PC-3 (cell line): ENCODE results near the gene SH3BP1. TPM values are rescaled to one million over a fixed set of nuclear protein-coding genes. Genes with fewer than 3 reads are reported as not detected.
A peak's percentile ranks its signal among the peaks of the same experiment; 100 is the strongest.

Source experiments
- ATAC-seq: fragments of 200-7000 bp; cut with Tn5 transposase; 2 replicates; pipeline ENCODE4 v1.9.1; 2020; ENCODE audit warnings: mild to moderate bottlenecking, moderate library complexity
- BruUV-seq: library from RNA; stranded (reverse); fragments of 400-500 nt; replicated peaks from 2 replicates; lab custom pipeline; 2021; lab: Mats Ljungman, UMichigan
- CTCF ChIA-PET: fragments of 300-600 bp; sonication (Branson Sonifier 250); formaldehyde crosslinking; loops from one replicate; lab custom pipeline; 2022; ENCODE audit warnings: antibody characterized with exemption; lab: Charles Lee
- POLR2A ChIA-PET: fragments of 300-600 bp; sonication (Branson Sonifier 250); formaldehyde crosslinking; loops from one replicate; lab custom pipeline; 2022; ENCODE audit warnings: antibody characterized with exemption; ENCODE audit not compliant: unreplicated experiment; lab: Charles Lee
- DNase-seq: peaks from one replicate; pipeline ENCODE4 v3.0.0-alpha.2; 2015
- H2AFZ ChIP-seq: fragments of 300-600 bp; sonication (generic); 2 replicates; pipeline ENCODE4 v1.6.0; 2016; ENCODE audit warnings: antibody characterized with exemption, low read length
- H3F3A ChIP-seq: fragments of 300-600 bp; sonication (generic); one replicate; pipeline ENCODE4 v1.6.0; 2017; ENCODE audit warnings: antibody characterized with exemption, low read length, control low read depth, mild to moderate bottlenecking; ENCODE audit not compliant: unreplicated experiment
- H3K27ac ChIP-seq: fragments of 300-600 bp; sonication (generic); 2 replicates; pipeline ENCODE4 v1.5.1; 2016; ENCODE audit warnings: mild to moderate bottlenecking, low read length
- H3K27me3 ChIP-seq: fragments of 300-600 bp; sonication (generic); 2 replicates; pipeline ENCODE4 v1.6.1; 2016; ENCODE audit warnings: low read length, mixed read lengths
- H3K36me3 ChIP-seq: fragments of 300-600 bp; sonication (generic); 2 replicates; pipeline ENCODE4 v1.6.1; 2016; ENCODE audit warnings: low read depth, mixed run types, low read length, mixed read lengths
- H3K4me1 ChIP-seq: fragments of 300-600 bp; sonication (generic); 2 replicates; pipeline ENCODE4 v1.5.1; 2016; ENCODE audit warnings: low read length; ENCODE audit not compliant: insufficient read depth
- H3K4me2 ChIP-seq: fragments of 300-600 bp; sonication (generic); 2 replicates; pipeline ENCODE4 v1.6.0; 2016; ENCODE audit warnings: low read length
- H3K4me3 ChIP-seq: fragments of 300-600 bp; sonication (generic); 2 replicates; pipeline ENCODE4 v1.5.1; 2016; ENCODE audit warnings: mild to moderate bottlenecking, low read length, mixed read lengths
- H3K79me2 ChIP-seq: fragments of 300-600 bp; sonication (generic); 2 replicates; pipeline ENCODE4 v1.6.1; 2017; ENCODE audit warnings: low read length, mixed read lengths
- H3K9ac ChIP-seq: fragments of 300-600 bp; sonication (generic); 2 replicates; pipeline ENCODE4 v1.6.0; 2016; ENCODE audit warnings: mild to moderate bottlenecking, low read length
- H3K9me2 ChIP-seq: fragments of 300-600 bp; sonication (generic); replicated peaks from 2 replicates; pipeline ENCODE4 v1.6.1; 2016; ENCODE audit warnings: mixed run types, low read length, mixed read lengths
- H3K9me3 ChIP-seq: fragments of 300-600 bp; sonication (generic); 2 replicates; pipeline ENCODE4 v1.6.1; 2016; ENCODE audit warnings: low read length, mixed read lengths
- H4K20me1 ChIP-seq: fragments of 300-600 bp; sonication (generic); 2 replicates; pipeline ENCODE4 v1.6.1; 2016; ENCODE audit warnings: low read length, mixed read lengths
- CTCF ChIP-seq: fragments of 300-600 bp; sonication (generic); conservative IDR thresholded peaks from 2 replicates; pipeline ENCODE4 v1.5.1; 2017; ENCODE audit warnings: antibody characterized with exemption, low read depth, mild to moderate bottlenecking, low read length
- EZH2 ChIP-seq: fragments of 300-600 bp; sonication (generic); IDR thresholded peaks from one replicate; pipeline ENCODE4 v1.6.1; 2017; ENCODE audit warnings: antibody characterized with exemption, mild to moderate bottlenecking, low read length; ENCODE audit not compliant: unreplicated experiment
- EZH2phosphoT487 ChIP-seq: fragments of 300-600 bp; sonication (generic); IDR thresholded peaks from 2 replicates; pipeline ENCODE4 v1.6.1; 2018; ENCODE audit warnings: mild to moderate bottlenecking, antibody characterized with exemption, low read length, borderline replicate concordance
- intact Hi-C: fragments of 100-400 bp; cut with micrococcal nuclease; formaldehyde crosslinking; loops from 2 replicates; pipeline ENCODE4 v1.9.0; 2023
- total RNA-seq: library from RNA; depleted of rRNA; stranded (reverse); fragments of >200 nt; gene quantifications from 2 replicates; pipeline ENCODE4 v1.2.3, GENCODE V29; 2014

Gene SH3BP1
- total RNA-seq, 1 experiment from 2014 or later, result 18.0 TPM

- TF ChIP-seq EZH2phosphoT487, result no peak
- peak overlapping the region; percentile 94 for H3K4me2 ChIP-seq
- H3K4me3 ChIP-seq, result peak overlapping the region; percentile 88
- no peaks in the 10 kb centered on the region for H3K36me3 ChIP-seq
- BruUV-seq, result TSS peak; percentile 59
- H3K27ac ChIP-seq, result no peak overlapping the region
- 0 out of 2 replicates have a peak overlapping the region, but pooled peaks have one; percentile 30 for H2AFZ ChIP-seq
- H3F3A ChIP-seq, result no peaks in the 10 kb centered on the region
- peak overlapping the region; percentile 55; the same call in 1 of the 2 replicates for H3K9ac ChIP-seq
- no peaks in the 10 kb centered on the region for H3K9me3 ChIP-seq
- H3K27me3 ChIP-seq, result no peaks in the 10 kb centered on the region
- CTCF ChIA-PET, result interaction anchor here (1.6 kb wide), 1 partner anchor 16 kb away, joined by 8 read pairs; no protein-coding TSS in a partner anchor
- DNase-seq, result no peak
- peak; percentile 1; the same call in 1 of the 2 replicates for ATAC-seq
- H3K79me2 ChIP-seq, result peaks cover 46% of the 10 kb centered on the region
- POLR2A ChIA-PET, result interaction anchor here (1.4 kb wide), 1 partner anchor 16 kb away, joined by 4 read pairs; no protein-coding TSS in a partner anchor
- peaks cover 26% of the 10 kb centered on the region for H3K4me1 ChIP-seq
- no peaks in the 10 kb centered on the region for H3K9me2 ChIP-seq
- peaks cover 19% of the 10 kb centered on the region for H4K20me1 ChIP-seq
- intact Hi-C loops, result no loop called here
These were observed 19.8 kb downstream of the SH3BP1 start for GRCh38 chr22:37659066-37659896.

GRCh38 chr22:37659897-37660708 is 20.6 kb downstream of the SH3BP1 start:
- no TSS peak for BruUV-seq
- CTCF ChIA-PET, result interaction anchor here (0.8 to 1.5 kb wide), 2 partner anchors 21 to 121 kb away, joined by 3 to 6 read pairs; no protein-coding TSS in a partner anchor
- ATAC-seq, result no peak

More at GRCh38 chr22:37659897-37660708, 20.6 kb downstream of the SH3BP1 start:
- Histone ChIP-seq H3K79me2 (peaks cover 54% of the 10 kb centered on the region), H3K9ac (peak overlapping the region; percentile 55; the same call in 1 of the 2 replicates), H3F3A (no peaks in the 10 kb centered on the region), H3K36me3 (no peaks in the 10 kb centered on the region), H4K20me1 (peaks cover 19% of the 10 kb centered on the region), H3K9me3 (no peaks in the 10 kb centered on the region), H3K4me1 (peaks cover 26% of the 10 kb centered on the region), H3K9me2 (no peaks in the 10 kb centered on the region), H3K27ac (no peak overlapping the region), H3K27me3 (no peaks in the 10 kb centered on the region), H3K4me3 (peak overlapping the region; percentile 88), H2AFZ (no peak overlapping the region), H3K4me2 (peak overlapping the region; percentile 94)
- DNase-seq, result no peak
- POLR2A ChIA-PET, result interaction anchor here (0.6 to 1.4 kb wide), 2 partner anchors 17 to 26 kb away, joined by 3 to 4 read pairs; partner anchors contain the start of gene NOL12
- TF ChIP-seq CTCF, result no peak
- TF ChIP-seq EZH2phosphoT487, result no peak
- TF ChIP-seq EZH2, result no peak
- intact Hi-C loops, result loop anchor here (2.0 kb wide), 1 partner anchor 15 kb away; the partner anchor contains the start of gene LGALS1
